ENCODE data around the gene LUC7L. TPM values are rescaled to one million over a fixed set of nuclear protein-coding genes. Genes with fewer than 3 reads are reported as not detected.

Gene LUC7L
- total RNA-seq, 4 donors from 2014 or later = 47.6 to 118 (median 93.9) TPM

- no peak for TF ChIP-seq POLR2A (IDR thresholded peaks at IDR 0.05)
- TF ChIP-seq CTCF (IDR thresholded peaks at IDR 0.05) = no peak
- H3K36me3 ChIP-seq = no peaks in the 10 kb centered on the region
- intact Hi-C loops (cut with DNase I; ENCODE audit: low total_unique reads) = no loop called here
- no peaks in the 10 kb centered on the region for H3K9me3 ChIP-seq
- DNase-seq = no peak
- peaks cover 5 to 20% of the 10 kb centered on the region in 2 donors for H3K27me3 ChIP-seq
- H3K27ac ChIP-seq = no peak within 1 kb of the TSS
- H3K4me3 ChIP-seq = no peak within 1 kb of the TSS
- H3K4me1 ChIP-seq = peaks cover 0 to 6% of the 10 kb centered on the region in 2 donors
Measured at GRCh38 chr16:152141-153128, 76.8 kb downstream of the LUC7L start, which contains the start of gene HBZ. TSS of gene HBZ (plus strand) at chr16:152644. CDS start at chr16:152910, 266 bp downstream.

- intact Hi-C loops (cut with DNase I; ENCODE audit: low total_unique reads) = no loop called here
- no peaks in the 10 kb centered on the region for H3K36me3 ChIP-seq
- TF ChIP-seq POLR2A (IDR thresholded peaks at IDR 0.05) (no peak), CTCF (IDR thresholded peaks at IDR 0.05) (no peak)
- no peak overlapping the region for H3K27ac ChIP-seq
- no peaks in the 10 kb centered on the region for H3K27me3 ChIP-seq
- H3K4me3 ChIP-seq = no peak overlapping the region
- no peak for DNase-seq
- no peaks in the 10 kb centered on the region for H3K9me3 ChIP-seq
- peaks cover 0 to under 1% of the 10 kb centered on the region in 2 donors for H3K4me1 ChIP-seq
Measured at GRCh38 chr16:149024-149660, 80.1 kb downstream of the LUC7L start.

GRCh38 chr16:146646-147045 is 82.6 kb downstream of the LUC7L start:
- Histone ChIP-seq H3K9me3 (no peaks in the 10 kb centered on the region), H3K27ac (no peak overlapping the region), H3K4me1 (no peaks in the 10 kb centered on the region), H3K4me3 (no peak overlapping the region), H3K36me3 (no peaks in the 10 kb centered on the region), H3K27me3 (no peaks in the 10 kb centered on the region)
- TF ChIP-seq POLR2A (IDR thresholded peaks at IDR 0.05) (no peak), CTCF (IDR thresholded peaks at IDR 0.05) (no peak)
- DNase-seq = no peak
- intact Hi-C loops (cut with DNase I; ENCODE audit: low total_unique reads) = no loop called here

DNA sequence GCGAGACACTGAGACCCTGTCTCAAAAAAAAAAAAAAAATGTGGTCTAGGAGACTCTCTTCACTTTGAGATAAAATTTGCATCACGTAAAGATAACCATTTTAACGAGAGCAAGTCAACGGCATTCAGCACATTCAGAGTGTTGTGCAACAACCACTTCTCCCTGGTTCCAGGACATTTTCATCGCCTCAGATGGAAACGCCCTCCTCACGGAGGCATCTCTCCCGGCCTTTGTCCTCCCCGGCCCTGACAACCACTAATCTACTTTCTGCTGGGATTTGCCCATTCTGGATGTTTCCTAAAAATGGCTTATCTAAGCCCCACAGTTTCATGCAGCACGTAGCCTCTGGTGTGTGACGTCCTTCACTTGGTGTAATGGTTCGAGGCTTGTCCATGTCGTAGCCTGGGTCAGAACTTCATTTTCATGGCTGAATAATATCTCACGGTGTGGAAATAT is 84.4 kb downstream of the LUC7L start:
- Histone ChIP-seq H3K27me3 (no peaks in the 10 kb centered on the region), H3K9me3 (no peaks in the 10 kb centered on the region), H3K4me1 (no peaks in the 10 kb centered on the region), H3K36me3 (no peaks in the 10 kb centered on the region), H3K4me3 (no peak overlapping the region), H3K27ac (no peak overlapping the region)
- intact Hi-C loops (cut with DNase I; ENCODE audit: low total_unique reads) = no loop called here
- TF ChIP-seq CTCF (IDR thresholded peaks at IDR 0.05) (no peak), POLR2A (IDR thresholded peaks at IDR 0.05) (no peak)
- no peak for DNase-seq

DNA sequence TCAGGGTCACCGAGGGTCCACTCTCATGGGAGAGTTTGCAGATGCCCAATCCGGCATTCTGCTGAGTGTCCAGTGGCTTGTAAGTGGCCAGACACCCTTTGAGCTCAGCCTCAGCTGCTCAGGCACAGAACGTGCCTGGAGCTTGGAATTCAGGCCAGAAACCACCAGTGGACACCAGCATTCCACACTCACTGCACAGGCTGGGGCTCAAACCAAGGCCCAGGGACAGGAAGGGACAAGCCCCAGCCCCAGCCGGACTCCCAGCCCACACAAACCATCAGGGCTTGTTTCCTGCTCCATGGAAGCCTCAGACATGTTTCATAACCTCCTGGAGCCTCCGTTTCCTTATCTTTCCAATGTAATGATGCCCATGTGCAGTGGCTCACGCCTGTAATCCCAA is 85.8 kb downstream of the LUC7L start:
- no peak for TF ChIP-seq POLR2A (IDR thresholded peaks at IDR 0.05)
- no peak for TF ChIP-seq CTCF (IDR thresholded peaks at IDR 0.05)

More for the DNA sequence above, 85.8 kb downstream of the LUC7L start:
- H3K9me3 ChIP-seq = no peaks in the 10 kb centered on the region
- intact Hi-C loops (cut with DNase I; ENCODE audit: low total_unique reads) = no loop called here
- no peaks in the 10 kb centered on the region for H3K27me3 ChIP-seq
- H3K4me3 ChIP-seq = no peak overlapping the region
- H3K27ac ChIP-seq = no peak overlapping the region
- H3K36me3 ChIP-seq = no peaks in the 10 kb centered on the region
- DNase-seq = no peak
- H3K4me1 ChIP-seq = no peaks in the 10 kb centered on the region

Data from uterus (tissue), 4 donors.